Aorta (tissue), 5 donors: ENCODE data around the gene LMX1A. TPM values are rescaled to one million over a fixed set of nuclear protein-coding genes. Genes with fewer than 3 reads are reported as not detected.

Experiments used
- ATAC-seq: fragments of 200-7000 bp; cut with Tn5 transposase; one replicate; pipeline ENCODE4 v1.9.1; 2022; ENCODE audit warnings: moderate library complexity; ENCODE audit not compliant: low FRiP score
- DNase-seq, 2 donors: peaks; one replicate each; pipeline ENCODE4 v3.0.0-alpha.2; 2020
- H3K27ac ChIP-seq, 2 donors: one replicate each; pipeline ENCODE4 v1.5.1; 2013; ENCODE audit warnings: low read length in 2 of 2, mild to moderate bottlenecking in 2 of 2, moderate library complexity in 2 of 2, control low read depth in 1 of 2, inconsistent platforms in 1 of 2, low read depth in 1 of 2
- H3K27me3 ChIP-seq, 2 donors: one replicate each; pipeline ENCODE4 v1.6.1; 2013; ENCODE audit warnings: control low read depth in 1 of 2, low read length in 1 of 2, mild to moderate bottlenecking in 1 of 2, moderate library complexity in 1 of 2; ENCODE audit not compliant: insufficient read depth in 2 of 2, control insufficient read depth in 1 of 2
- H3K36me3 ChIP-seq, 2 donors: one replicate each; pipeline ENCODE4 v1.6.1; 2013; ENCODE audit warnings: control low read depth in 1 of 2, low read length in 1 of 2, mild to moderate bottlenecking in 1 of 2; ENCODE audit not compliant: insufficient read depth in 2 of 2, control insufficient read depth in 1 of 2
- H3K4me1 ChIP-seq, 2 donors: one replicate each; pipeline ENCODE4 v1.6.1; 2013; ENCODE audit warnings: low read length in 2 of 2, control low read depth in 1 of 2, mild to moderate bottlenecking in 1 of 2, moderate library complexity in 1 of 2; ENCODE audit not compliant: insufficient read depth in 2 of 2, control insufficient read depth in 1 of 2
- H3K4me3 ChIP-seq, 2 donors: one replicate each; pipeline ENCODE4 v1.5.1; 2013; ENCODE audit warnings: low read length in 2 of 2, control low read depth in 1 of 2, mild to moderate bottlenecking in 1 of 2
- H3K9me3 ChIP-seq: one replicate; pipeline ENCODE4 v1.6.1; 2013; ENCODE audit warnings: mild to moderate bottlenecking, low read length; ENCODE audit not compliant: control insufficient read depth
- WGBS, 2 donors: extraction: QIAGEN DNeasy Blood & Tissue Kit; methylation state at CpG; one replicate each; pipeline ENCODE4 v1.1.7; 2013; 5-methylcytosine and 5-hydroxymethylcytosine counted together
- intact Hi-C, 2 donors: fragments of 100-400 bp; cut with DNase I; formaldehyde crosslinking; loops; one replicate each; pipeline versions ENCODE4 v1.14.2 to v1.15.0; 2022
- polyA plus RNA-seq, 2 donors: library from polyadenylated mRNA; stranded (reverse); fragments of 200-250 nt; gene quantifications; one replicate each; pipeline ENCODE4 v1.2.3, GENCODE V29; 2013
- total RNA-seq, 2 donors: library from RNA; stranded (reverse); fragmentation: NEBNext Ultra II Directional; extraction: Animal tissue kit (Norgen Biotek cat#: 25700); gene quantifications; one replicate each; pipeline ENCODE4 v1.2.1, GENCODE V29; 2021
- donor health status: healthy with polysubstance abuse.
- donor health status: Bipolar disorder and iron deficiency.
- donor health status: DM: no; HTN: no; CAD: no.
- donor health status: DM: no; HTN: no; CAD: no.
- donor health status: DM: yes; HTN: yes; CAD: no.

The LMX1A gene
- total and polyA plus RNA-seq, 4 donors, result 0.25 to 0.84 TPM; not detected in 2

DNA sequence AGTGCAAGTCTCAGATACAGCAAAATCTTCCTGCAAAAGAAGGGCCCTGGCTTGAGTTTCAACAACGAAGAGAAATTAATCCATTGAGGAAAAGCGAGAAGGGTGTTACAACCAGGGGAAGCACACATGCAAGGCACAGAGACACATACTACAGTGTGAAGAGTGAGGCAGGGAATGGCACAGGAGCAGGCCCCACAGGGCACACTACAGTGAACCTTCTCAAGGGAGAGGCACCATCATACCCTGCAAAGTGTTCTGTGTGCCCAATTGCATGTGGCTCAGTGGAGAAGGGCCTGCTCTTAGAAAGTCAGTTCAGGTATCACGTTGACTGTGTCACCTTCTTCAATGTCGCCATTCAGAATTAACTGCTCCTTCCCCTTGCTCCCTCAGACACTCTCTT, 60.3 kb downstream of the LMX1A start:
- no peak overlapping the region for H3K4me3 ChIP-seq
- H3K36me3 ChIP-seq, result no peaks in the 10 kb centered on the region
- H3K27ac ChIP-seq, result no peak overlapping the region
- 77 to 82% methylated on average over 4 of the region's 4 CpGs for WGBS, 2 donors
- no peaks in the 10 kb centered on the region for H3K4me1 ChIP-seq
- no peaks in the 10 kb centered on the region for H3K27me3 ChIP-seq
- ATAC-seq (no peak), DNase-seq (no peak)
- intact Hi-C loops, result no loop called here
- H3K9me3 ChIP-seq, result no peaks in the 10 kb centered on the region

DNA sequence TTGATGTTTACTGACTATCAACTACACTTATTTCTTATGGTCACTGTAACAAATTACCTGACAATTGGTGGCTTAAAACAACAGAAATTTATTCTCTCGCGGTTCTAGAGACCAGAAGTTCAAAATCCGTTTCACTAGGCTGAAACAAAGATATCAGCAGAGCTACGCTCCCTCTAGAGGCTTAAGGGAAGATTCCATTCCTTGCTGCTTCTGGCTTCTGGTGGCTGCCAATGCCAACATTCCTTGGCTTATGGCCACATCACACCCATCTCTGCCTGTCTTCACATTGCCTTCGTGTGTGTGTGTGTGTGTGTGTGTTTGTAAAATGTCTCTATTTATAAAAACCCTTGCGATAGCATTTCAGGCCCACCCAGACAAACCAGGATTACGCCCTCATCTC, 66.4 kb downstream of the LMX1A start:
- no peaks in the 10 kb centered on the region for H3K4me1 ChIP-seq
- intact Hi-C loops, result no loop called here
- no peaks in the 10 kb centered on the region for H3K27me3 ChIP-seq
- H3K27ac ChIP-seq, result no peak overlapping the region
- no peaks in the 10 kb centered on the region for H3K36me3 ChIP-seq
- 54 to 61% methylated on average over 7 of the region's 7 CpGs for WGBS, 2 donors
- no peak for ATAC-seq
- H3K4me3 ChIP-seq, result no peak overlapping the region
- H3K9me3 ChIP-seq, result peaks cover 3% of the 10 kb centered on the region
- DNase-seq, result no peak

DNA sequence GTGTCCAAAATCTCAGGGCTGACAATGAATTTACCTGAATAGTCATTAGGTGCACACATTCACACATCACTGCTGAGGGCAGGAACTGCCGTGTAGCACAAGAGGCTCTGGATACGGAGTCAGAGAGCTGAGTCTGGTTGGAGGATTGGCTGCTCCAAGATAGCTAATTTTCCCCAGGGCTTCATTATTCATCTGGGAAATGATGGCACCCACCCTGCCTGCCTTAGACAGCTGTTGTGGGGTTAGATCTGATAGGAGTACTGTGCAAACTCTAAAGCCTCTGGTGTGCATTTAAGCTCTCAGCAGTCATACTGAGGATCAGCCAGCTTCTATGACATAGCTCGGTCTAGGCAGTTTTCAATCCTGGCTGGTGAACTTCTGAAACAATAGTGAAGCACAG, 67.0 kb downstream of the LMX1A start:
- H3K27ac ChIP-seq, result no peak overlapping the region
- no peaks in the 10 kb centered on the region for H3K36me3 ChIP-seq
- no peak for DNase-seq
- H3K4me1 ChIP-seq, result no peaks in the 10 kb centered on the region
- no peak for ATAC-seq
- WGBS, 2 donors, result 54 to 56% methylated on average over 3 of the region's 3 CpGs
- no peak overlapping the region for H3K4me3 ChIP-seq
- intact Hi-C loops, result no loop called here
- H3K27me3 ChIP-seq, result peaks cover 0 to 2% of the 10 kb centered on the region in 2 donors
- H3K9me3 ChIP-seq, result peaks cover 5% of the 10 kb centered on the region

- H3K9me3 ChIP-seq, result peaks cover 7% of the 10 kb centered on the region
- ATAC-seq, result no peak
- intact Hi-C loops, result no loop called here
- H3K4me3 ChIP-seq, result no peak overlapping the region
- H3K27me3 ChIP-seq, result peaks cover 0 to 3% of the 10 kb centered on the region in 2 donors
- H3K4me1 ChIP-seq, result no peaks in the 10 kb centered on the region
- 41 to 44% methylated on average over 15 of the region's 15 CpGs for WGBS, 2 donors
- no peak for DNase-seq
- no peak overlapping the region for H3K27ac ChIP-seq
- H3K36me3 ChIP-seq, result no peaks in the 10 kb centered on the region
These were observed 68.0 kb downstream of the LMX1A start for GRCh38 chr1:165288350-165289120.

GRCh38 chr1:165287781-165288180, 68.7 kb downstream of the LMX1A start:
- no peak for ATAC-seq
- Histone ChIP-seq H3K27ac (no peak overlapping the region), H3K9me3 (peaks cover 7% of the 10 kb centered on the region), H3K4me3 (no peak overlapping the region), H3K4me1 (no peaks in the 10 kb centered on the region), H3K27me3 (peaks cover 0 to 3% of the 10 kb centered on the region in 2 donors), H3K36me3 (no peaks in the 10 kb centered on the region)
- no peak for DNase-seq
- intact Hi-C loops, result no loop called here
- WGBS, 2 donors, result 42 to 55% methylated on average over 4 of the region's 4 CpGs

DNA sequence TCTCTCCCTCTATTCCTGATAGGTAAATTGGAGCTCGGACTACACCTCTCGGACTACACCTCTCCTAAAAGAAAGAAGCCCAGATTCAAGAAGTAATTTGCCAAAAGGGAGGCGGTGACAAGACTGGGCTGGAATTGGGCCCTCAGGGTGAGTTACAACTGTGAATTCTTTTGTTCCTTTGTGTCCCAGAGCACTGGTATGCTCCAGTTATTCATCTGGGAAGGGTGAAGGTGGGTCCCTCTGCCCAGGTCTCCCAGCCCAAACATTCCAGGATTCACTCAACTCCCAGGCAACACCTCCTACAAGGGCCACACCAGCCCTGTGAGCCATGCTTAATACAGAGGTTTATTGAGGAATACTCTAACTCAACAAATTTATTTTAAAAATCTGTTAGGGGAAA, 69.2 kb downstream of the LMX1A start:
- no peak for DNase-seq
- no peaks in the 10 kb centered on the region for H3K36me3 ChIP-seq
- peaks cover 0 to 3% of the 10 kb centered on the region in 2 donors for H3K27me3 ChIP-seq
- no peaks in the 10 kb centered on the region for H3K4me1 ChIP-seq
- intact Hi-C loops, result no loop called here
- H3K9me3 ChIP-seq, result peaks cover 7% of the 10 kb centered on the region
- H3K27ac ChIP-seq, result no peak overlapping the region
- WGBS, 2 donors, result 72 to 76% methylated on average over 3 of the region's 3 CpGs
- no peak overlapping the region for H3K4me3 ChIP-seq
- no peak for ATAC-seq

DNA sequence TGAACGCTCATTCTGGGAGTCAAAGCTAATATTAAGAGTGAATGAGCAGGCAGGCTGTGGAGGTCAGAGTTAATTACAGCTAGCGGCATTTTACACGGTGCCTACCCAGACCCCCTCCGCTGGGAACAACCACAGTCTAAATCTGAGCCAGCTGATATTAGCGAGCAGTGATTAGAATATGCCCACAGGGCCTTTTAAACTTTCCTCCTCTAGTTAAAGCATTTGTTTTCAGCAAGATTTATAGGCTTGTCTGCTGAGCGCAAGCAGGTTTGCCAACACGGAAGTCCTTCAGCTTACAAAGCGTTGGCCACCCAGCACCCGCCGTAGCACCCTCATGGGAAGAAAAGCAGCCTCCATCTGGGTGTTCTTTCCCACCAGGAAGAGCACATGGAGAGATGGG, 72.1 kb downstream of the LMX1A start:
- ATAC-seq (no peak), DNase-seq (no peak)
- intact Hi-C loops, result no loop called here
- H3K27me3 ChIP-seq, result peaks cover 0 to 3% of the 10 kb centered on the region in 2 donors
- H3K36me3 ChIP-seq, result no peaks in the 10 kb centered on the region
- H3K27ac ChIP-seq, result no peak overlapping the region
- no peaks in the 10 kb centered on the region for H3K4me1 ChIP-seq
- peaks cover 4% of the 10 kb centered on the region for H3K9me3 ChIP-seq
- WGBS, 2 donors, result 13 to 15% methylated on average over 10 of the region's 10 CpGs
- H3K4me3 ChIP-seq, result no peak overlapping the region

DNA sequence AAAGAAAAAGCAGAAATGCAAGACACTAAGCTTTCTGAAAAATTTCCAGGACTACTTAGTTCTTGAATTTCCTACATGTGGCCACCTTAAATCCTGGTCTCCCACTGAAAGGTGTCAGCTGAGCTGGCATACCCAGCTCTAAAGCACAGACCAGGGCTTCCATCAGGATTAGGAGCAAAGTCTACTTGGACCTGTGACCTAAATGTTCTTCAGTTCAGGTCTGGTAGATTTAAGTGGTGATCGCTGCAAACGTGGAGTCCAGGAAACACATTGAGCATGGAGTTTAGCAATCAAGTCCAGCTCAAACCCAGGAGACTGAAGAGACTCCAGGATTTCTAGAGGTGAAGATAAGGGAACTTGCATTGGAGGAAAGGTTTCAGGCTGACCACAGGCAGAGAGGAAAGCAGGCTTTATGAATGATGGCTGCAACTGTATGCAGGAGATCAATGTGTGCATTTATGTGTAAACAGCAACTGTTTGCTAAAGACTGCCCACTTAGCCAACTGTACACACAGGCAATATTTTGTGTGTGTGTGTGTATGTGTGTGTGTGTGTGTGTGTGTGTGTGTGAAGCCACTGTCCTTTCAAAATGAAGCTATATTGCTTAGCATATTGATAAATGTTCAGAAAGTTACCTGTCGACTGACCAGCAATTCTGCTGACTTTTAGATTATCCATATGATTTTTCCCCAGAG, 75.2 kb downstream of the LMX1A start:
- H3K36me3 ChIP-seq, result no peaks in the 10 kb centered on the region
- peaks cover 0 to 3% of the 10 kb centered on the region in 2 donors for H3K27me3 ChIP-seq
- peaks cover 4% of the 10 kb centered on the region for H3K9me3 ChIP-seq
- no peaks in the 10 kb centered on the region for H3K4me1 ChIP-seq
- ATAC-seq, result no peak
- no peak overlapping the region for H3K4me3 ChIP-seq
- intact Hi-C loops, result no loop called here
- no peak for DNase-seq
- no peak overlapping the region for H3K27ac ChIP-seq
- WGBS, 2 donors, result 77 to 79% methylated on average over 3 of the region's 3 CpGs

DNA sequence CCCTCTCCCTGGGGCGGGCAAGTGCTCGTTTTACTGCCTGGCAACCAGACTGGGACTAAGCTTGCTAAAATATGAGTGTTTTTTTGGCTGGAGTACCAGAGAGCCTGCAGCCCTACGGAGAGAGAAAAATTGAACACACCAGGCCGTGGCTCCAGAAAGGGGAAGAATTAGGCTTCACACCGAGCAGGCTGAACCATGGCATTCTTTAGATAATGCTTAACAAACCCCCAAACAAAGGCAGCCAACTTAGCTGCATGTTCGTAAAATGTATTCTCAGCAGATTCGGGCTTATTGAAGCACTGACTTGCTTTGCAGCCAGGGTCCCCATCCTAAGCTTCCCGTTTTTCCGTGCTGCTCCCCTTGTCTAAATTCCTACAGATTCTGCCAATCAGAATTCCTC, 76.6 kb downstream of the LMX1A start:
- H3K36me3 ChIP-seq, result no peaks in the 10 kb centered on the region
- H3K9me3 ChIP-seq, result peaks cover 4% of the 10 kb centered on the region
- H3K27me3 ChIP-seq, result peaks cover 0 to 3% of the 10 kb centered on the region in 2 donors
- WGBS, 2 donors, result 17 to 22% methylated on average over 9 of the region's 9 CpGs
- H3K4me3 ChIP-seq, result no peak overlapping the region
- no peak overlapping the region for H3K27ac ChIP-seq
- H3K4me1 ChIP-seq, result no peaks in the 10 kb centered on the region
- intact Hi-C loops, result no loop called here
- ATAC-seq (no peak), DNase-seq (no peak)
